Pancreas (tissue), 10 donors: Measurements from ENCODE around the gene TM4SF20. TPM values are rescaled to one million over a fixed set of nuclear protein-coding genes. Genes with fewer than 3 reads are reported as not detected.
A peak's percentile ranks its signal among the peaks of the same experiment; 100 is the strongest.

Source experiments
- ATAC-seq, 4 donors: fragments of 200-7000 bp; cut with Tn5 transposase; one replicate each; pipeline versions ENCODE4 v1.8.0 to v1.9.1; 2020; ENCODE audit warnings: mild to moderate bottlenecking in 4 of 4, moderate library complexity in 4 of 4
- DNase-seq, 6 donors: peaks; one replicate each; pipeline ENCODE4 v3.0.0-alpha.2; 2020
- FAIRE-seq: peaks from 2 replicates; lab custom pipeline; 2012; peaks lifted over from hg19 to GRCh38; lab: Jason Lieb, UNC
- H3K27ac ChIP-seq, 4 donors: fragments of 200-600 bp; sonication (generic); 1 replicate in 3 of 4; 2 replicates in 1 of 4; pipeline versions ENCODE4 v1.5.0 to v1.8.0; 2020
- H3K27me3 ChIP-seq, 4 donors: fragments of 200-600 bp; one replicate each; pipeline ENCODE4 v1.8.0; 2021
- H3K36me3 ChIP-seq, 3 donors: fragments of 200-600 bp; sonication (generic) in 1 of 3; one replicate each; pipeline versions ENCODE4 v1.5.0 to v1.8.0; 2020 to 2021
- H3K4me1 ChIP-seq, 3 donors: fragments of 200-600 bp; one replicate each; pipeline ENCODE4 v1.8.0; 2021
- H3K4me3 ChIP-seq, 4 donors: fragments of 200-600 bp; sonication (generic) in 2 of 4; one replicate each; pipeline versions ENCODE4 v1.5.0 to v1.8.0; 2020 to 2021
- H3K9me3 ChIP-seq, 4 donors: fragments of 200-600 bp; one replicate each; pipeline ENCODE4 v1.8.0; 2021
- CTCF ChIP-seq, 4 donors: fragments of 200-600 bp; sonication (generic) in 3 of 4; IDR thresholded peaks; one replicate each; pipeline versions ENCODE4 v1.5.0 to v1.8.0; 2021; ENCODE audit warnings: antibody characterized with exemption in 4 of 4
- WGBS, 2 donors: extraction: QIAGEN DNeasy Blood & Tissue Kit; methylation state at CpG; one replicate each; pipeline ENCODE4 v1.1.7; 2013; 5-methylcytosine and 5-hydroxymethylcytosine counted together
- intact Hi-C, 3 donors: fragments of 100-400 bp; cut with DNase I; formaldehyde crosslinking; loops; one replicate each; pipeline versions ENCODE4 v1.11.1 to v1.14.2; 2022
- polyA plus RNA-seq, 2 donors: library from polyadenylated mRNA; stranded (reverse); fragments of 200-250 nt; gene quantifications; one replicate each; pipeline ENCODE4 v1.2.3, GENCODE V29; 2013
- total RNA-seq, 6 donors: library from RNA; stranded (reverse); fragmentation: NEBNext Ultra II Directional in 4 of 6; extraction: Animal tissue kit (Norgen Biotek cat#: 25700) in 4 of 6; gene quantifications; one replicate each; pipeline versions ENCODE4 v1.2.1 to v1.2.4, GENCODE V29; 2021 to 2023
- donor health status: healthy with polysubstance abuse.
- donor health status: DM: no; HTN: no; CAD: no; lungs with moderate emphysema.
- donor health status: DM: no; HTN: no; CAD: no.
- donor health status: control.
- donor health status: control.
- donor health status: Bipolar disorder and iron deficiency.
- donor health status: DM: yes; HTN: yes; CAD: no.
- donor health status: DM: no; HTN: no; CAD: no.
- donor health status: DM: no; HTN: no; CAD: no.
- donor health status: DM: yes; HTN: yes; CAD: no.

TM4SF20 gene
- total and polyA plus RNA-seq, 8 donors, result not detected

GRCh38 chr2:227411990-227412350 lies 32.9 kb upstream of the TM4SF20 start:
- intact Hi-C loops, result no loop called here
- WGBS, 2 donors, result 59 to 75% methylated on average over 3 of the region's 3 CpGs
- ATAC-seq, result no peak
- no peak for DNase-seq
- Histone ChIP-seq H3K27me3 (no peaks in the 10 kb centered on the region), H3K9me3 (no peaks in the 10 kb centered on the region), H3K27ac (no peak overlapping the region), H3K4me1 (peaks cover 0 to under 1% (median 0%) of the 10 kb centered on the region in 3 donors), H3K4me3 (no peak overlapping the region), H3K36me3 (no peaks in the 10 kb centered on the region)
- no peak for FAIRE-seq
- no peak for TF ChIP-seq CTCF (IDR thresholded peaks at IDR 0.05)

- intact Hi-C loops, result no loop called here
- Histone ChIP-seq H3K4me1 (peaks cover 0 to 5% (median 3%) of the 10 kb centered on the region in 3 donors), H3K27ac (no peak overlapping the region), H3K27me3 (no peaks in the 10 kb centered on the region), H3K36me3 (no peaks in the 10 kb centered on the region), H3K9me3 (no peaks in the 10 kb centered on the region), H3K4me3 (no peak overlapping the region)
- no peak for TF ChIP-seq CTCF (IDR thresholded peaks at IDR 0.05)
- WGBS, 2 donors, result 83 to 93% methylated on average over 9 of the region's 9 CpGs
- no peak for FAIRE-seq
- DNase-seq, result no peak
- ATAC-seq, result no peak
These were observed 32.3 kb upstream of the TM4SF20 start for GRCh38 chr2:227411320-227411989.

- ATAC-seq (no peak), DNase-seq (no peak), FAIRE-seq (no peak)
- TF ChIP-seq CTCF (IDR thresholded peaks at IDR 0.05), result no peak
- Histone ChIP-seq H3K9me3 (no peaks in the 10 kb centered on the region), H3K27ac (no peak overlapping the region), H3K4me1 (peaks cover 0 to 6% (median 6%) of the 10 kb centered on the region in 3 donors), H3K36me3 (no peaks in the 10 kb centered on the region), H3K27me3 (no peaks in the 10 kb centered on the region), H3K4me3 (no peak overlapping the region)
- intact Hi-C loops, result no loop called here
- 53 to 61% methylated on average over 3 of the region's 3 CpGs for WGBS, 2 donors
These were observed 31.1 kb upstream of the TM4SF20 start for GRCh38 chr2:227410191-227410590.

GRCh38 chr2:227407591-227408151 lies 28.6 kb upstream of the TM4SF20 start:
- H3K4me3 ChIP-seq, result no peak overlapping the region
- intact Hi-C loops, result loop anchor here in 1 of 3 donors (10.0 kb wide), 1 partner anchor 357 kb away; no protein-coding TSS in a partner anchor
- no peak for TF ChIP-seq CTCF (IDR thresholded peaks at IDR 0.05)
- no peaks in the 10 kb centered on the region for H3K9me3 ChIP-seq
- FAIRE-seq (no peak), DNase-seq (peak in 1 of 6 donors; percentile 39), ATAC-seq (peak in 2 of 4 donors; percentile 10 to 35)
- peaks cover 0 to 6% (median 6%) of the 10 kb centered on the region in 3 donors for H3K4me1 ChIP-seq
- no peaks in the 10 kb centered on the region for H3K36me3 ChIP-seq
- 72 to 77% methylated on average over 16 of the region's 16 CpGs for WGBS, 2 donors
- no peaks in the 10 kb centered on the region for H3K27me3 ChIP-seq
- no peak overlapping the region for H3K27ac ChIP-seq
